ENCODE results near the gene C1orf198.

C1orf198 gene

GRCh38 chr1:230892018-230892491 is 23.7 kb upstream of the C1orf198 start:
- no peak for DNase-seq (ENCODE audit: low spot score)

- DNase-seq (ENCODE audit: low spot score) = no peak
These were observed 23.1 kb upstream of the C1orf198 start for GRCh38 chr1:230891413-230891812.

GRCh38 chr1:230884646-230885045 is 16.3 kb upstream of the C1orf198 start:
- no peak for DNase-seq (ENCODE audit: low spot score)

- DNase-seq (ENCODE audit: low spot score) = no peak
These were observed 15.6 kb upstream of the C1orf198 start for GRCh38 chr1:230883967-230884366.

GRCh38 chr1:230879778-230880177 is 11.5 kb upstream of the C1orf198 start:
- no peak for DNase-seq (ENCODE audit: low spot score)

- no peak for DNase-seq (ENCODE audit: low spot score)
These were observed 10.3 kb upstream of the C1orf198 start for GRCh38 chr1:230878591-230878990.

GRCh38 chr1:230877924-230878590 is 9.7 kb upstream of the C1orf198 start:
- no peak for DNase-seq (ENCODE audit: low spot score)

- no peak for DNase-seq (ENCODE audit: low spot score)
These were observed 9.0 kb upstream of the C1orf198 start for GRCh38 chr1:230877146-230877923.

GRCh38 chr1:230876660-230877059 is 8.3 kb upstream of the C1orf198 start:
- no peak for DNase-seq (ENCODE audit: low spot score)

GRCh38 chr1:230875370-230875769 is 7.0 kb upstream of the C1orf198 start:
- no peak for DNase-seq (ENCODE audit: low spot score)

GRCh38 chr1:230870916-230871315 is 2.6 kb upstream of the C1orf198 start:
- DNase-seq (ENCODE audit: low spot score) = no peak

GRCh38 chr1:230869500-230869899 is 1.2 kb upstream of the C1orf198 start:
- no peak for DNase-seq (ENCODE audit: low spot score)

- no peak for DNase-seq (ENCODE audit: low spot score)
These were observed 540 bp upstream of the C1orf198 start for GRCh38 chr1:230868736-230869385.

- no peak for DNase-seq (ENCODE audit: low spot score)
These were observed 1.0 kb downstream of the C1orf198 start for GRCh38 chr1:230867101-230867902.

GRCh38 chr1:230866171-230867070 is 1.9 kb downstream of the C1orf198 start:
- DNase-seq (ENCODE audit: low spot score) = no peak

GRCh38 chr1:230865062-230865817 is 3.1 kb downstream of the C1orf198 start:
- no peak for DNase-seq (ENCODE audit: low spot score)

GRCh38 chr1:230864441-230864840 is 3.9 kb downstream of the C1orf198 start:
- no peak for DNase-seq (ENCODE audit: low spot score)

- no peak for DNase-seq (ENCODE audit: low spot score)
These were observed 4.9 kb downstream of the C1orf198 start for GRCh38 chr1:230863449-230863848.

GRCh38 chr1:230861970-230862595 is 6.2 kb downstream of the C1orf198 start:
- DNase-seq (ENCODE audit: low spot score) = no peak

GRCh38 chr1:230861489-230861888 is 6.8 kb downstream of the C1orf198 start:
- DNase-seq (ENCODE audit: low spot score) = no peak

Measured in HuH-7.5 (cell line).